GM10266 (cell line): ENCODE data around the gene RAPH1.
A peak's percentile ranks its signal among the peaks of the same experiment; 100 is the strongest.
"Not testable (repeated sequence)": the region's sequence is repeated elsewhere in the genome, so short reads cannot be mapped to it uniquely, and the experiment has no call there.

Experiments used
- DNase-seq: peaks from one replicate; pipeline ENCODE4 v3.0.0; 2012; ENCODE audit errors: extremely low spot score
- CTCF ChIP-seq: IDR thresholded peaks from 2 replicates; pipeline ENCODE4 v1.5.1; 2012; ENCODE audit warnings: mild to moderate bottlenecking, low read depth; ENCODE audit not compliant: control insufficient read depth, insufficient read depth; ENCODE audit errors: missing control alignments

Gene RAPH1

GRCh38 chr2:203547356-203547755, 12.3 kb upstream of the RAPH1 start:
- no peak for TF ChIP-seq CTCF
- no peak for DNase-seq

GRCh38 chr2:203544402-203544801, 9.3 kb upstream of the RAPH1 start:
- no peak for TF ChIP-seq CTCF
- no peak for DNase-seq

GRCh38 chr2:203543898-203544328, 8.8 kb upstream of the RAPH1 start:
- no peak for DNase-seq
- TF ChIP-seq CTCF = no peak

- not testable (repeated sequence) for DNase-seq
These were observed 5.5 kb upstream of the RAPH1 start for GRCh38 chr2:203540598-203540997.

GRCh38 chr2:203538237-203538636, 3.1 kb upstream of the RAPH1 start:
- DNase-seq = not testable (repeated sequence)

GRCh38 chr2:203536586-203536951, 1.5 kb upstream of the RAPH1 start:
- not testable (repeated sequence) for DNase-seq

GRCh38 chr2:203535784-203536585, 884 bp upstream of the RAPH1 start:
- TF ChIP-seq CTCF = no peak
- DNase-seq = no peak

GRCh38 chr2:203534621-203535077, 452 bp downstream of the RAPH1 start:
- TF ChIP-seq CTCF = no peak
- peak; percentile 35 for DNase-seq
